Stimulated activated CD4-positive, alpha-beta T cell treated with anti-CD3 and anti-CD28 coated beads, Interleukin-15, amount 100 ng/mL, for 48 hours (primary cell): ENCODE data around the gene LSM5.

Experiments
- DNase-seq, 2 donors: peaks; one replicate each; pipeline ENCODE4 v3.0.0-alpha.2; 2020; ENCODE audit warnings: low read depth in 2 of 2

Gene LSM5

GRCh38 chr7:32490127-32490796, at the start of gene LSM5:
Gene LSM5, minus strand, starts transcription at chr7:32490380. Its CDS starts 15 bp downstream, at chr7:32490365.
- peak; percentile 80 to 85 for DNase-seq

GRCh38 chr7:32539366-32539765, 49.2 kb upstream of the LSM5 start:
- DNase-seq, result no peak

DNA sequence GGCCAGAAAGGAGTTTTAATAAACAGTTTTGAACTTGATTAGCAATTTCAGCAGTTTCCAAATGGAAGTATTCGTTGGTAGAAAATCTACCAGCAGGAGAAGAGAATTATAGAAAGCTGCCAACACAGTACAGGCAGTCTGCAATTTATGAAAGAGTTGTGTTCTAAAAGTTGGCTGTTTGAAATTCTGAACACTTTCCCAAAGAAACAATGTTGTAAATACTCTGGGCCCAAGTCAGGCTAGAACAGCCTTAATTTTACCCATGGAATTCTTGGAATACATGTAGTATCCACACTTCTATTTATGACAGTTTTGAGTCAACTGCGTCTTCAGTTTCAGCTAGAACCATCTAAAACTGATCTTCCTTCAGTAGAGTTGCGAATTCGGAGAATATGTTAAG, 47.6 kb upstream of the LSM5 start:
- DNase-seq, result no peak

DNA sequence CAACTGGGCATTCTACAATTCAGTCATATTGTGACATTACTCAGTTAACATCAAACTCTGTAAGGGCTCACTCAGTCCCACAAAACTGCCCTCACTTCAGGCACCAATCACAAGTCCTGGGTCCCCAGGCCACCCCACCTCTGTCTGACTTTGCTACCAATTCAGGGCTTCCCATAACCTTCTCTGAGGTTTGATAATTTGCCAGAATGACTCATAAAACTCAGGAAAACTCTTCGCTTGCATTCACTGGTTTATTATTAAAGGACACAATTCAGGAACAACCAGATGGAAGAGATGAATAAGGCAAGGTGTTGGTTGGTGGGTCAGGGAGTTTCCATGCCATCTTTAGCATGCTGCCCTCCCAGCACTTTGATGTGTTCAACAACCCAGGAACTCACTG, 46.4 kb upstream of the LSM5 start:
- DNase-seq, result no peak

DNA sequence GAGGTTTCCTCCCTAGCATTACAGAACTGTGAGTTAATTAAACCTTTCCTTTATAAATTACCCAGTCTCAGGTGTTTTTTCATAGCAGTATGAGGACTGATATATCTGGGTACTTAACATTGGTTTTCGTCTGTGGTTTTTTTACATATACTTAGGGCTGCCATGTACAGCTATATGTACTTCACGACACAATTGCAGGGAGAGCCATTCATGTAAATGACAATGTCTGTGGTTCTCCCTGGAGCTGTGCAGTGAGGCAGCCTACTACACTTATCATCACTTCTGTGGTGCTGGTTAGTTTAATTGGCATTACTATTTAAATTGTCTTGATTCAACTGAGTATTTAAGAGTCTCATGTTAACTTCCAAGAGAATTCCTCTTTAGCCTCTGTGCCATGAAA, 45.8 kb upstream of the LSM5 start:
- DNase-seq, result no peak

DNA sequence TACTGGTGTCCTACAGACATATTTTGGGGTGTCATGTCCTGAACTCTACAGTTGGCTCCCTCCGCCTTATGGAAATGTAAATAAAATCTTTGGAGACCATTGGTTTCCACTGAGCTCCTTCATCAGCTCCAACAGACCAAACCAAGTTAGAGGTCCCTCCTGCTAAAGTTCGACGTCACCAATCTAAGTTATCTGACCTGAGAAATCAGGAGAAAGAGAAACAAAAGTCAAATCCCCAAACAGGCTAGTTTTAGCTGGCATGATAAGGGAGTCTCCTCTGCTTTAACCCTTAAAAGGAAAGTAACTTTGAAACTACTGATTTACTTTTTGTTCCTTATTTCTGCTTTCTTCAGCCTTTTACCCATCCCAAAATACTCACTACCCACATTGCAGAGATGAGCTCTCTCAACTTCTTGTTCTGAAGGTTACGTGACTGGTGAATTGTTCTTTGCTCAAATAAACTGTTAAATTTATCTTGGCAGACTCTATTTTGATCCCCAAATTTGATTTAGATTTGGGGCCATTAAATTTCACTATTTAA, 45.1 kb upstream of the LSM5 start:
- DNase-seq, result no peak

DNA sequence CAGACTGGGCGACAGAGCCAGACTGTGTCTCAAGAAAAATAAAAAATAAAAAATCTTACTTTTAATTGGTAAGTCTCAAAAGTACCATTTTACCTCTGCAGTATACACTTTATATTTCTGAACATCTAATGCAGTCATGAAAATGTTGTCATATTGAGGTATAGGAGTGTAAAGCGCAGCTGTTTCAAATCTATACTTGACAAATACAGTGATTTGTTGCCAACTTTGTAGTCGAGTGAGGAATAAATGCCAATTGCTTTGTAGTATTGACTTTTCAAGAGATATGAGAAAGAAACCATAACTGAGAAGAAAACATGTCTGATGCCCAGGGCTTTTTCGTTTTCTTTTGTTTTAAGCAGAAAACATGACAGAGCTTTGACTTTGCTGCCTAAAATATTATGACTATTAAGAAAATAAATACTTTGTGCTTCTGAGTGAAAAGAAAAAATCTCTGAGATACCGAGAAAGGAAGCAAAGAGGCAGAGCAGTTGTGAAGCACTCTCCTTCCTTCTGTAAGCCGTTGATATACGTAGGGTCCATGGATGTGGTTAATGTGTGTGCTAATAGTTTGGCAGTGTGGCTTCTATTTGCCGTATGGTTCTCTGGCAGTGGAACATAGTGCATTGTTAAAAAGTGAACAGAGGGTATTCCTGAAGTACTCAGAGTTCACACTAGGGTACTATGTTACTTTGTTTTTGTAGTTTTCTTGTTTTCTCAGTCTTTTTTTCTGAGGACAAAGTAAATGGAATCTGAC, 43.3 kb upstream of the LSM5 start:
- DNase-seq, result no peak

DNA sequence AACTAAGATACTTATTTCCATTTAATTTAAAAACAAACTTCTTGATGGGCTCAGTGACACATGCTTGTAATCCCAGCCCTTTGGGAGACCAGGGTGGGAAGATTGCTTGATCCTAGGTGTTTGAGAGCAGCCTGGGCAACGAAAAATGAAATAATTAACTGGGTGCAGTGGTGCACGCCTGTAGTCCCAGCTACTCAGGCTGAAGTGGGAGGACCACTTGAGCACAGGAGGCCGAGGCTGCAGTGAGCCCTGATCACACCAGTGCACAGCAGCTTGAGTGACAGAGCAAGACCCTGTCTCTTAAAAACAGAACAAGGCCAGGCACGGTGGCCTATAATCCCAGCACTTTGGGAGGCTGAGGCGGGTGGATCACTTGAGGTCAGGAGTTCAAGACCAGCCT, 42.5 kb upstream of the LSM5 start:
- no peak for DNase-seq

DNA sequence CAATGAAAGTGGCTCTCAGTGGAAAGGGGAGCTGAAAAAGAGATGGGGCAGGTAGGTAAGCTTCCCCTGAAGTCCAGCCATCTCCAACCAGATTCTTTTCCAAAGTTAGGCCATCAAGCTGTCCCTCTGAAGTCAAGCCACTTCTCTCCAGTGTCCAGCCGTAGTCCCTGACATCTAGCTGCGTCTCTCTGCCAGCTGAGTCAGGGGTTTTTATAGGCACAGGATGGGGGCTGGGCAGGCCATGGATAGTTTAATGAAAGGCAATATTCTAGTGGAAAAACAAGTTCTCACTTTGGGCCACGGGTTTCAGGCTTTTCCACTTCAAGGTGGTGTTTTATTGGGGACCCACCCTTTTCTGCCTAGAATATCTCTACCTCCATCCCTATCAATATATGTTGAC, 41.9 kb upstream of the LSM5 start:
- no peak for DNase-seq

DNA sequence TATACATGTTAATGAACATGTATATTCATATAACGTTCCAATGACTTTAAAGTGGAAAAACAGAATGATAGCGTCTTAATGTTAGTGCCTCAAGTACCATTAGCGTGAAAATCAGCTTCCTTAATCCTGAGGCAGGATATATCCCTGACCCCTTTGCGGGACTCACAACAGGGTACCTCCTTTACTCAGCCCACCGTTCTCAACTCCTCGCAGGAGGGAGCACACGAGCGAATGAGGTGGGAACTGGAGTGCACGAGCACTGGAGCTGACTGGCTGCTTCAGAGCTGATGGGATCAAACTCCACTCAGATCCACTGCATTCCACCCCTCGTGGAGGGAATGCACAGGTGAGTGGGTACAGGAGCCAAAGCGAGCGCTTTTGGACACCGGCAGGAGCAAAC, 41.2 kb upstream of the LSM5 start:
- no peak for DNase-seq

GRCh38 chr7:32525839-32526238, 35.7 kb upstream of the LSM5 start:
- no peak for DNase-seq

- DNase-seq, result no peak
Measured at GRCh38 chr7:32524631-32525030, 34.5 kb upstream of the LSM5 start.

- DNase-seq, result no peak
Measured at GRCh38 chr7:32522746-32523530, 32.8 kb upstream of the LSM5 start.

GRCh38 chr7:32519763-32520162, 29.6 kb upstream of the LSM5 start:
- DNase-seq, result no peak

- DNase-seq, result no peak
Measured at GRCh38 chr7:32518534-32519140, 28.5 kb upstream of the LSM5 start.

DNA sequence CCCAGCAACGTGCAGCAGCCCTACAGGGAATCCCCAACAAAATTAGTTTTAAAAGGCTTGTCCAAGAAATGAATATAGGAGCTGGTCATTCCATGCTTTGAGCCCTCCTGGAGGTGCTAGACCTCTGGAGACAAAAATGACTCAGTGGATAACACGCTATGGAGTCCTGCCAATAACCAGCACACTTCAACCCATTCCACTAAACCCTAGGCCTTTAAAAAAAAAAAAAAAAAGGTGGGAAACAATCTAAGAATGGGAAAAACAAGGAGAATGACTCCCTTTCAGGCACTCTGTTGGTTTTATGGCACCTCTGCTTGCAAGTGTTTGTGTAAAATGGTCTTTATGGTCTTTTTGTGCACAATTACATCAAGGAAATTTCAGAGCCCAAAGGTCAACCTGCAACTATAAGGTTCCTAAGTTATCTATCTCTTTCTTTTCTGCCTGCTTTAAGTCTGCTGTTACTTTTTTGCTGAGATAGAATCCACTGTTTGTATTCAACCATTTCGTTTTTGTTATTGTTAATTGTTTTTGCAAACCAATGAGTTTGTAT, 26.4 kb upstream of the LSM5 start:
- no peak for DNase-seq

DNA sequence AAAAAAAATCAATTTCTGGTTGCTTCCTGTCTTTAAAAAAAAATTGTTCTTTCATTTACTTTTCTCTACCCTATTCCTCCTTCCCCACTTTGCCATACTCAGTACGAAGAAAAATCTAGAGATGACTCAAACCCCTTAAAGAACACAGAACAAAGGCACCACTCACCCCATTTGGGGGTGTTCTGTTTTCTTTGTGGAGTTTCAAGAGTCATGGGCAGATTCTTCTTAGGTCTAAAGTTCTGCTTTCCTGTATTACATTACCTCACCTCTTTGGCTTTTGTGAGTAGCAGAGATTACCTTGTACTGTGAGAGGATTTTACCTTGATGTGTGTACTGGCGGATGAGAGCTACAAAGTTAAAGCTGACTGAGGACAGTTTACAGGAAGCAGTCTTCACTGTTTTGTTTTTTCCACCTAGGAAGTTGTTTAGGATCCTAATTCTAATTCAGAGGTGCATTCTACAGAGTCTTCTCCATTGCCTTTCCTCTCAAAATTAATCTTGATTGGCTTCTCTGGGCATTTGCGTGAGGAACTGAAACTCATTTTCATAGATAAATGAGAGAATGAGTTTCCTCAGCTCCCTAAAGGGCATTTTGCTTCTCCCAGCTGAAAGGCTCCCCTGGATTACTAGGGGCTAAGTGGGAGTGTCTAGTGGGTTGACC, 25.8 kb upstream of the LSM5 start:
- no peak for DNase-seq

GRCh38 chr7:32513210-32513609, 23.0 kb upstream of the LSM5 start:
- no peak for DNase-seq

- no peak for DNase-seq
Measured at GRCh38 chr7:32511791-32512190, 21.6 kb upstream of the LSM5 start.

DNA sequence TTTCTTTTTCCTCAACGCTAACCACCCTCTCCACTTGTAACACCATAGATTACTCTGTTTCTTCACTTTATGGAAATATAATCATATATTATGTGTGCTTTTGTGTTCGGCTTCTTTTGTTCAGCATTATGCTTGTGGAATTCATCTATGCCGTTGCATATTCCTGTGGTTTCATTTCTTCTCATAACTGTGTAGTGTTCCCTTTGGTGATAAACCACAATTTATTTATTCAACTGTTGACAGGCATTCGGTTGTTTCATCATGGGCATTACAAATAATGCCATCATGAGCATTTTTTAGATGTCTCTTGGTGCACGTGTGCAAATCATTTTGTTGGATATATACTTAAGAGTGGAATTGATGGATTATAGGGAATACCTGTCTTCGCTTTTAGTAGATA, 17.2 kb upstream of the LSM5 start:
- DNase-seq, result no peak
